Measurements from ENCODE around the gene GLI3. TPM values are rescaled to one million over a fixed set of nuclear protein-coding genes. Genes with fewer than 3 reads are reported as not detected.

The GLI3 gene
- total RNA-seq, 1 experiment from 2014 or later: 45.0 TPM

DNA sequence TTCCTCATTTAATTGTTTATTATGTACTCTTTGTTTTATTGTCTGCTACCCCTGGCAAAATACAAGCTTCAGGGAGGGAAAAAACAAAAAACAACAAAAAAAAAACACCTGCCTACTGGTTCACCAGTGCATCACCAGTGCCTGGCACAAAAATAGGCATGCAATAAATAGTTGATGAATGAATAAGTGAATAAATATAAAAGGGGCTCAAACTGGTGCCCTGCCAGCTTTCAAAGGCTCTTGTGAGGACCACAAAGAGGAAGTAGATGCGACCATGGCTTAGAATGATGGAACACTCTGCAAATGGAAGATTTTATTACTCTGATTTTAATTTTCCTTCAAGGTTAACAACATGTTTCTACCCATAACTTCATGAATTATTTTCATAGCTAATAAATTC lies 321.1 kb downstream of the GLI3 start:
- Histone ChIP-seq H3K27me3 (ENCODE audit: insufficient read depth, low read length) (no peaks in the 10 kb centered on the region), H4K91ac (ENCODE audit: insufficient read length, low read depth, low read length) (no peak overlapping the region), H3K18ac (ENCODE audit: insufficient read length, low read depth, low read length) (no peak overlapping the region), H2AFZ (ENCODE audit: low read length) (no peak overlapping the region), H2BK120ac (ENCODE audit: low read depth, low read length, poor library complexity, severe bottlenecking) (no peak overlapping the region), H4K5ac (ENCODE audit: insufficient read length, low read depth, low read length) (no peak overlapping the region), H2BK12ac (ENCODE audit: insufficient read length, low read depth, low read length) (no peak overlapping the region), H2AK5ac (ENCODE audit: insufficient read length, low read length) (no peak overlapping the region), H3K79me2 (ENCODE audit: insufficient read depth, low read length) (no peaks in the 10 kb centered on the region), H2BK5ac (ENCODE audit: insufficient read length, low read length) (no peak overlapping the region), H3K14ac (ENCODE audit: insufficient read depth, low read length) (no peak overlapping the region), H4K20me1 (ENCODE audit: control insufficient read depth, insufficient read depth, insufficient read length) (no peaks in the 10 kb centered on the region), H3K23me2 (ENCODE audit: insufficient read length, low read depth, low read length, poor library complexity, severe bottlenecking) (no peaks in the 10 kb centered on the region), H3K9ac (ENCODE audit: extremely low read depth, insufficient read length, low read length) (no peak overlapping the region), H3K56ac (ENCODE audit: insufficient read length, low read depth, low read length) (no peak overlapping the region), H3K4ac (ENCODE audit: low read depth, low read length) (no peak overlapping the region), H4K8ac (replicated peaks; ENCODE audit: insufficient read length, low read depth, low read length) (no peak overlapping the region), H3K9me3 (ENCODE audit: control insufficient read depth, low read depth, low read length) (no peaks in the 10 kb centered on the region), H3K79me1 (ENCODE audit: insufficient read depth, low read depth, low read length, poor library complexity, severe bottlenecking) (no peaks in the 10 kb centered on the region), H3K23ac (ENCODE audit: insufficient read length, low read depth, low read length) (no peak overlapping the region), H2BK15ac (ENCODE audit: low read depth, low read length) (no peak overlapping the region), H2BK20ac (ENCODE audit: low read depth, low read length, poor library complexity, severe bottlenecking) (no peak overlapping the region), H3K4me2 (ENCODE audit: insufficient read depth, insufficient read length, low read length) (no peak overlapping the region), H3K27ac (ENCODE audit: insufficient read length, low read depth, low read length) (no peak overlapping the region), H3K4me1 (ENCODE audit: insufficient read depth, low read length) (no peaks in the 10 kb centered on the region), H3T11ph (ENCODE audit: low read length) (no peak overlapping the region)
- H3K4me3 Mint-ChIP-seq: no peak overlapping the region
- no peaks in the 10 kb centered on the region for H3K9me3 Mint-ChIP-seq
- DNase-seq: no peak
- WGBS (ENCODE audit: extremely low coverage, insufficient read length, low lambda C conversion rate): no CpG with 5 or more reads among the region's 1 CpG
- H3K36me3 Mint-ChIP-seq (ENCODE audit: insufficient read depth in 1 of 3, low read depth in 3 of 3): no peaks in the 10 kb centered on the region
- TF ChIP-seq, protein P1, sequence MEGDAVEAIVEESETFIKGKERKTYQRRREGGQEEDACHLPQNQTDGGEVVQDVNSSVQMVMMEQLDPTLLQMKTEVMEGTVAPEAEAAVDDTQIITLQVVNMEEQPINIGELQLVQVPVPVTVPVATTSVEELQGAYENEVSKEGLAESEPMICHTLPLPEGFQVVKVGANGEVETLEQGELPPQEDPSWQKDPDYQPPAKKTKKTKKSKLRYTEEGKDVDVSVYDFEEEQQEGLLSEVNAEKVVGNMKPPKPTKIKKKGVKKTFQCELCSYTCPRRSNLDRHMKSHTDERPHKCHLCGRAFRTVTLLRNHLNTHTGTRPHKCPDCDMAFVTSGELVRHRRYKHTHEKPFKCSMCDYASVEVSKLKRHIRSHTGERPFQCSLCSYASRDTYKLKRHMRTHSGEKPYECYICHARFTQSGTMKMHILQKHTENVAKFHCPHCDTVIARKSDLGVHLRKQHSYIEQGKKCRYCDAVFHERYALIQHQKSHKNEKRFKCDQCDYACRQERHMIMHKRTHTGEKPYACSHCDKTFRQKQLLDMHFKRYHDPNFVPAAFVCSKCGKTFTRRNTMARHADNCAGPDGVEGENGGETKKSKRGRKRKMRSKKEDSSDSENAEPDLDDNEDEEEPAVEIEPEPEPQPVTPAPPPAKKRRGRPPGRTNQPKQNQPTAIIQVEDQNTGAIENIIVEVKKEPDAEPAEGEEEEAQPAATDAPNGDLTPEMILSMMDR (conservative IDR thresholded peaks at IDR 0.05): no peak
- H3K4me1 Mint-ChIP-seq: no peaks in the 10 kb centered on the region
- H3K27me3 Mint-ChIP-seq (ENCODE audit: low read depth): no peaks in the 10 kb centered on the region; the same call in 1 of the 2 replicates
- H3K27ac Mint-ChIP-seq: no peak overlapping the region
